ENCODE data around the gene SCNN1G.

- no peak for TF ChIP-seq POLR2A (IDR thresholded peaks at IDR 0.05; ENCODE audit: low read depth, low read length)
- TF ChIP-seq, protein P1, sequence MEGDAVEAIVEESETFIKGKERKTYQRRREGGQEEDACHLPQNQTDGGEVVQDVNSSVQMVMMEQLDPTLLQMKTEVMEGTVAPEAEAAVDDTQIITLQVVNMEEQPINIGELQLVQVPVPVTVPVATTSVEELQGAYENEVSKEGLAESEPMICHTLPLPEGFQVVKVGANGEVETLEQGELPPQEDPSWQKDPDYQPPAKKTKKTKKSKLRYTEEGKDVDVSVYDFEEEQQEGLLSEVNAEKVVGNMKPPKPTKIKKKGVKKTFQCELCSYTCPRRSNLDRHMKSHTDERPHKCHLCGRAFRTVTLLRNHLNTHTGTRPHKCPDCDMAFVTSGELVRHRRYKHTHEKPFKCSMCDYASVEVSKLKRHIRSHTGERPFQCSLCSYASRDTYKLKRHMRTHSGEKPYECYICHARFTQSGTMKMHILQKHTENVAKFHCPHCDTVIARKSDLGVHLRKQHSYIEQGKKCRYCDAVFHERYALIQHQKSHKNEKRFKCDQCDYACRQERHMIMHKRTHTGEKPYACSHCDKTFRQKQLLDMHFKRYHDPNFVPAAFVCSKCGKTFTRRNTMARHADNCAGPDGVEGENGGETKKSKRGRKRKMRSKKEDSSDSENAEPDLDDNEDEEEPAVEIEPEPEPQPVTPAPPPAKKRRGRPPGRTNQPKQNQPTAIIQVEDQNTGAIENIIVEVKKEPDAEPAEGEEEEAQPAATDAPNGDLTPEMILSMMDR (IDR thresholded peaks at IDR 0.05; ENCODE audit: extremely low read depth in 1 of 2, insufficient read depth in 1 of 2, low read depth in 1 of 2, low read length in 2 of 2), result no peak
- TF ChIP-seq EZH2 (IDR thresholded peaks at IDR 0.05; ENCODE audit: borderline replicate concordance, low read depth, low read length, severe bottlenecking), result no peak
Measured at GRCh38 chr16:23145186-23145585, 37.4 kb upstream of the SCNN1G start.
